ENCODE measurements around the gene LRRC56. TPM values are rescaled to one million over a fixed set of nuclear protein-coding genes. Genes with fewer than 3 reads are reported as not detected.
"Not testable (repeated sequence)": the region's sequence is repeated elsewhere in the genome, so short reads cannot be mapped to it uniquely, and the experiment has no call there.

LRRC56 gene
- total RNA-seq, 1 donor from 2014 or later, result 1.8 TPM

- intact Hi-C loops (cut with micrococcal nuclease), result loop anchor here (1.0 to 5.0 kb wide), 9 partner anchors 31 to 302 kb away; partner anchors contain the start of genes LRRC56, PHRF1, PTDSS2 and RPLP2
- Mint-ChIP-seq H3K36me3 (ENCODE audit: low read depth) (peaks cover 22% of the 10 kb centered on the region), H3K27ac (peak overlapping the region; percentile 100)
These were observed 30.9 kb upstream of the LRRC56 start for GRCh38 chr11:506238-506994.

GRCh38 chr11:506995-507726, 30.2 kb upstream of the LRRC56 start, which contains the start of gene RNH1:
TSS of gene RNH1 (minus strand) at chr11:507242. CDS start at chr11:502162, 5,080 bp downstream.
- peaks cover 15% of the 10 kb centered on the region for H3K4me1 Mint-ChIP-seq (ENCODE audit: low read depth)
- H3K27me3 Mint-ChIP-seq (ENCODE audit: insufficient read depth), result no peaks in the 10 kb centered on the region
- H3K27ac Mint-ChIP-seq, result peak within 1 kb of the TSS; percentile 100
- H3K4me3 Mint-ChIP-seq, result peak within 1 kb of the TSS; percentile 92
- intact Hi-C loops (cut with micrococcal nuclease), result loop anchor here (1.0 to 5.0 kb wide), 14 partner anchors 11 to 302 kb away; partner anchors contain the start of genes BET1L, LRRC56, PHRF1 and PSMD13
- H3K36me3 Mint-ChIP-seq (ENCODE audit: low read depth), result peaks cover 25% of the 10 kb centered on the region
- DNase-seq (ENCODE audit: low spot score), result peak; percentile 97
- no peaks in the 10 kb centered on the region for H3K9me3 Mint-ChIP-seq

More at GRCh38 chr11:506238-506994, 30.9 kb upstream of the LRRC56 start:
- Mint-ChIP-seq H3K9me3 (no peaks in the 10 kb centered on the region), H3K4me1 (ENCODE audit: low read depth) (peaks cover 15% of the 10 kb centered on the region), H3K27me3 (ENCODE audit: insufficient read depth) (no peaks in the 10 kb centered on the region), H3K4me3 (peak overlapping the region; percentile 92)
- peak; percentile 97 for DNase-seq (ENCODE audit: low spot score)

- intact Hi-C loops (cut with micrococcal nuclease), result loop anchor here (1.0 to 5.0 kb wide), 10 partner anchors 10 to 301 kb away; partner anchors contain the start of genes BET1L, PSMD13, RIC8A and RPLP2
- Mint-ChIP-seq H3K27me3 (ENCODE audit: insufficient read depth) (no peaks in the 10 kb centered on the region), H3K27ac (peak overlapping the region; percentile 84)
These were observed 29.4 kb upstream of the LRRC56 start for GRCh38 chr11:507727-508515.

GRCh38 chr11:508956-509355, 28.4 kb upstream of the LRRC56 start:
- Mint-ChIP-seq H3K27ac (no peak overlapping the region), H3K36me3 (ENCODE audit: low read depth) (peaks cover 29% of the 10 kb centered on the region), H3K9me3 (no peaks in the 10 kb centered on the region), H3K27me3 (ENCODE audit: insufficient read depth) (no peaks in the 10 kb centered on the region), H3K4me1 (ENCODE audit: low read depth) (peaks cover 10% of the 10 kb centered on the region), H3K4me3 (peak overlapping the region; percentile 56)
- intact Hi-C loops (cut with micrococcal nuclease), result loop anchor here (5.0 kb wide), 1 partner anchor 152 kb away; no protein-coding TSS in a partner anchor
- no peak for DNase-seq (ENCODE audit: low spot score)

More at GRCh38 chr11:507727-508515, 29.4 kb upstream of the LRRC56 start:
- no peak for DNase-seq (ENCODE audit: low spot score)
- Mint-ChIP-seq H3K4me1 (ENCODE audit: low read depth) (peaks cover 15% of the 10 kb centered on the region), H3K36me3 (ENCODE audit: low read depth) (peaks cover 25% of the 10 kb centered on the region), H3K9me3 (no peaks in the 10 kb centered on the region), H3K4me3 (peak overlapping the region; percentile 92)

- Mint-ChIP-seq H3K9me3 (no peaks in the 10 kb centered on the region), H3K4me3 (no peak overlapping the region), H3K27ac (no peak overlapping the region), H3K27me3 (ENCODE audit: insufficient read depth) (no peaks in the 10 kb centered on the region), H3K4me1 (ENCODE audit: low read depth) (no peaks in the 10 kb centered on the region), H3K36me3 (ENCODE audit: low read depth) (peaks cover 35% of the 10 kb centered on the region)
- no peak for DNase-seq (ENCODE audit: low spot score)
- intact Hi-C loops (cut with micrococcal nuclease), result no loop called here
These were observed 24.3 kb upstream of the LRRC56 start for GRCh38 chr11:512761-513595.

GRCh38 chr11:514606-515005, 22.7 kb upstream of the LRRC56 start:
- DNase-seq (ENCODE audit: low spot score), result no peak
- peaks cover 30% of the 10 kb centered on the region for H3K36me3 Mint-ChIP-seq (ENCODE audit: low read depth)
- intact Hi-C loops (cut with micrococcal nuclease), result loop anchor here (5.0 kb wide), 1 partner anchor 207 kb away; the partner anchor contains the start of gene IFITM2
- H3K4me3 Mint-ChIP-seq, result no peak overlapping the region
- H3K27me3 Mint-ChIP-seq (ENCODE audit: insufficient read depth), result no peaks in the 10 kb centered on the region
- no peak overlapping the region for H3K27ac Mint-ChIP-seq
- no peaks in the 10 kb centered on the region for H3K9me3 Mint-ChIP-seq
- peaks cover 5% of the 10 kb centered on the region for H3K4me1 Mint-ChIP-seq (ENCODE audit: low read depth)

GRCh38 chr11:515131-515530, 22.2 kb upstream of the LRRC56 start:
- no peaks in the 10 kb centered on the region for H3K9me3 Mint-ChIP-seq
- H3K4me1 Mint-ChIP-seq (ENCODE audit: low read depth), result peaks cover 5% of the 10 kb centered on the region
- H3K27me3 Mint-ChIP-seq (ENCODE audit: insufficient read depth), result no peaks in the 10 kb centered on the region
- no peak overlapping the region for H3K27ac Mint-ChIP-seq
- intact Hi-C loops (cut with micrococcal nuclease), result loop anchor here (5.0 kb wide), 1 partner anchor 208 kb away; the partner anchor contains the start of gene IFITM2
- H3K36me3 Mint-ChIP-seq (ENCODE audit: low read depth), result peaks cover 24% of the 10 kb centered on the region
- DNase-seq (ENCODE audit: low spot score), result no peak
- no peak overlapping the region for H3K4me3 Mint-ChIP-seq

- no peak overlapping the region for H3K27ac Mint-ChIP-seq
- no peaks in the 10 kb centered on the region for H3K9me3 Mint-ChIP-seq
- H3K27me3 Mint-ChIP-seq (ENCODE audit: insufficient read depth), result no peaks in the 10 kb centered on the region
- no peak overlapping the region for H3K4me3 Mint-ChIP-seq
- peaks cover 22% of the 10 kb centered on the region for H3K36me3 Mint-ChIP-seq (ENCODE audit: low read depth)
- peaks cover 5% of the 10 kb centered on the region for H3K4me1 Mint-ChIP-seq (ENCODE audit: low read depth)
- intact Hi-C loops (cut with micrococcal nuclease), result loop anchor here (5.0 kb wide), 1 partner anchor 209 kb away; the partner anchor contains the start of gene IFITM2
- DNase-seq (ENCODE audit: low spot score), result no peak
These were observed 20.9 kb upstream of the LRRC56 start for GRCh38 chr11:516400-516799.

- H3K27ac Mint-ChIP-seq; H3K9me3 Mint-ChIP-seq; H3K4me1 Mint-ChIP-seq (ENCODE audit: low read depth); H3K27me3 Mint-ChIP-seq (ENCODE audit: insufficient read depth); DNase-seq (ENCODE audit: low spot score); H3K4me3 Mint-ChIP-seq: not testable (repeated sequence)
- intact Hi-C loops (cut with micrococcal nuclease), result loop anchor here (5.0 kb wide), 1 partner anchor 210 kb away; the partner anchor contains the start of gene IFITM2
- H3K36me3 Mint-ChIP-seq (ENCODE audit: low read depth), result peaks cover 19% of the 10 kb centered on the region
These were observed 20.2 kb upstream of the LRRC56 start for GRCh38 chr11:516918-517685.

- H3K27me3 Mint-ChIP-seq (ENCODE audit: insufficient read depth), result no peaks in the 10 kb centered on the region
- intact Hi-C loops (cut with micrococcal nuclease), result loop anchor here (1.0 to 5.0 kb wide), 5 partner anchors 11 to 211 kb away; partner anchors contain the start of genes IFITM2 and RNH1
- peak overlapping the region; percentile 75 for H3K4me3 Mint-ChIP-seq
- H3K9me3 Mint-ChIP-seq, result no peaks in the 10 kb centered on the region
- peak overlapping the region; percentile 47 for H3K27ac Mint-ChIP-seq
- DNase-seq (ENCODE audit: low spot score), result peak; percentile 81
- peaks cover 5% of the 10 kb centered on the region for H3K4me1 Mint-ChIP-seq (ENCODE audit: low read depth)
- H3K36me3 Mint-ChIP-seq (ENCODE audit: low read depth), result peaks cover 14% of the 10 kb centered on the region
These were observed 18.7 kb upstream of the LRRC56 start for GRCh38 chr11:518463-519202.
